OCI-LY3 (cell line): ENCODE measurements around the gene PPP1R3C.

Experiments
- CTCF ChIP-seq: fragments of 200-600, 300-600 bp; sonication (generic); IDR thresholded peaks from 2 replicates; pipeline ENCODE4 v1.5.1; 2014; ENCODE audit warnings: antibody characterized with exemption, low read length, low read depth
- EZH2phosphoT487 ChIP-seq: fragments of 200-600 bp; shearing (Covaris generic); IDR thresholded peaks from 2 replicates; pipeline ENCODE4 v1.6.1; 2018; ENCODE audit warnings: antibody characterized with exemption, mixed run types, low read depth

GRCh38 chr10:91621483-91622113 lies 11.3 kb downstream of the PPP1R3C start:
- no peak for TF ChIP-seq CTCF
- TF ChIP-seq EZH2phosphoT487 = no peak
